ENCODE data around the gene POSTN. TPM values are rescaled to one million over a fixed set of nuclear protein-coding genes. Genes with fewer than 3 reads are reported as not detected.

POSTN gene
- total RNA-seq, 1 donor from 2014 or later, result 149 TPM

DNA sequence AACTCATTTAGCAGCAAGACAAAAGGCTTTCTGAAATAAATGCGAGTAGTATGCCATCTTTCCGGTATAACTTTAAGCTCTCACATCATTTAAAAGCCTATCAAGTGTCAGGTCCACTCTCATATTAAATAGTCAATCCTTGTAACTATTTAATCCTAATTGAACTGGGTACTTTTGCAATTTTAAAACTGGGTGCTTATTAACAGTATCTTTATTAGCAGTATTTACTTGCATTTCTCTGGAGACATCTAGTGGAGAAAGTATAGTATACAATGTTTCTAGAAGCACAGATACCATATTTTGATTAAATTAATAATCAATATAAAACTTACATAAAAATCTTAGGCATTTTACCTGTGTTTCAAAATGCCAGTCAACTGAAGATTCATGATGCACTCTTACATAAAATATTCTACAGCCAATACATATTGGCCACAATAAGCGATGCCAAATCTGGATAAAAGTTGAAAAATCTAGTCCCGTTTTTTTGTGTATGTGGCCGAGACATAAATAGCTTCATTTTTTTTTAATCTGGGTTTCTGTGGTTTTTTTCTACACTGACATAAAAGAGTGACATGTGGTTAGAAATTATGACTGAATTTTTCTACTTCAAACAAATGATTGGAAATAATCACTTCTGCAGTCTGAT, 4.3 kb upstream of the POSTN start:
- no peaks in the 10 kb centered on the region for H3K27me3 ChIP-seq
- peaks cover 0 to 3% of the 10 kb centered on the region in 2 donors for H3K4me1 ChIP-seq
- TF ChIP-seq, protein P1, sequence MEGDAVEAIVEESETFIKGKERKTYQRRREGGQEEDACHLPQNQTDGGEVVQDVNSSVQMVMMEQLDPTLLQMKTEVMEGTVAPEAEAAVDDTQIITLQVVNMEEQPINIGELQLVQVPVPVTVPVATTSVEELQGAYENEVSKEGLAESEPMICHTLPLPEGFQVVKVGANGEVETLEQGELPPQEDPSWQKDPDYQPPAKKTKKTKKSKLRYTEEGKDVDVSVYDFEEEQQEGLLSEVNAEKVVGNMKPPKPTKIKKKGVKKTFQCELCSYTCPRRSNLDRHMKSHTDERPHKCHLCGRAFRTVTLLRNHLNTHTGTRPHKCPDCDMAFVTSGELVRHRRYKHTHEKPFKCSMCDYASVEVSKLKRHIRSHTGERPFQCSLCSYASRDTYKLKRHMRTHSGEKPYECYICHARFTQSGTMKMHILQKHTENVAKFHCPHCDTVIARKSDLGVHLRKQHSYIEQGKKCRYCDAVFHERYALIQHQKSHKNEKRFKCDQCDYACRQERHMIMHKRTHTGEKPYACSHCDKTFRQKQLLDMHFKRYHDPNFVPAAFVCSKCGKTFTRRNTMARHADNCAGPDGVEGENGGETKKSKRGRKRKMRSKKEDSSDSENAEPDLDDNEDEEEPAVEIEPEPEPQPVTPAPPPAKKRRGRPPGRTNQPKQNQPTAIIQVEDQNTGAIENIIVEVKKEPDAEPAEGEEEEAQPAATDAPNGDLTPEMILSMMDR (IDR thresholded peaks at IDR 0.05), result peak; percentile 38 to 69 (median 38)
- no peak overlapping the region for H3K27ac ChIP-seq
- H3K4me3 ChIP-seq, result no peak overlapping the region
- no peak for DNase-seq (ENCODE audit: low spot score in 2 of 2)
- intact Hi-C loops (cut with DNase I), result loop anchor here (1.0 to 2.0 kb wide), 2 partner anchors 494 to 528 kb away; no protein-coding TSS in a partner anchor
- H3K9me3 ChIP-seq, result no peaks in the 10 kb centered on the region
- no peaks in the 10 kb centered on the region for H3K36me3 ChIP-seq

GRCh38 chr13:37601648-37602440, 3.3 kb upstream of the POSTN start:
- TF ChIP-seq, protein P1 (IDR thresholded peaks at IDR 0.05), result no peak
- Histone ChIP-seq H3K4me3 (no peak overlapping the region), H3K9me3 (no peaks in the 10 kb centered on the region), H3K36me3 (no peaks in the 10 kb centered on the region), H3K27ac (no peak overlapping the region), H3K4me1 (peaks cover 0 to 3% of the 10 kb centered on the region in 2 donors), H3K27me3 (no peaks in the 10 kb centered on the region)
- intact Hi-C loops (cut with DNase I), result loop anchor here (2.0 kb wide), 1 partner anchor 527 kb away; no protein-coding TSS in a partner anchor
- no peak for DNase-seq (ENCODE audit: low spot score in 2 of 2)

DNA sequence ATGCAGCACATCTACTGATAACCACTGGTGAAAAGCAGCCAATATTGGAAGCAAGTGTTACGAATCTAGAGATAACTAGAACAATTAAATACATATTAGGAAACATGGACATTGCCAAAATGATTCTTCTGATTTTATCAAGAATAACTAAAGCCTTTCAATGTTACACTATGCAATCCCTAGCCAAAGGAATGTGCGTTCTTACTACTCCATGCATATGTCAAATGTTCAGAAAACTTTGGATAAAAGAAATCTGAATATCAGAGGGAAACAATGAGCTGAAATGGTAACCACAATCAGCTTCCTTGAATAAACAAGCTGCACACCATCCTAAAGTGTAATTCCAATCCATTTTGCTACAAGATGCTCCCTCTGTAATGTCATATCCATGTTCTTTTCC, 951 bp upstream of the POSTN start:
- no peak overlapping the region for H3K4me3 ChIP-seq
- no peaks in the 10 kb centered on the region for H3K27me3 ChIP-seq
- TF ChIP-seq, protein P1 (IDR thresholded peaks at IDR 0.05), result no peak
- H3K4me1 ChIP-seq, result peaks cover 0 to 3% of the 10 kb centered on the region in 2 donors
- H3K27ac ChIP-seq, result no peak overlapping the region
- intact Hi-C loops (cut with DNase I), result no loop called here
- no peaks in the 10 kb centered on the region for H3K9me3 ChIP-seq
- DNase-seq (ENCODE audit: low spot score in 2 of 2), result no peak
- H3K36me3 ChIP-seq, result no peaks in the 10 kb centered on the region

- Histone ChIP-seq H3K36me3 (no peaks in the 10 kb centered on the region), H3K9me3 (no peaks in the 10 kb centered on the region), H3K27me3 (no peaks in the 10 kb centered on the region), H3K4me3 (peak overlapping the region in 1 of 2 donors; percentile 44), H3K4me1 (peaks cover 0 to 3% of the 10 kb centered on the region in 2 donors), H3K27ac (no peak overlapping the region)
- intact Hi-C loops (cut with DNase I), result no loop called here
- no peak for DNase-seq (ENCODE audit: low spot score in 2 of 2)
- TF ChIP-seq, protein P1 (IDR thresholded peaks at IDR 0.05), result no peak
Observed at GRCh38 chr13:37597477-37598025, 1.0 kb downstream of the POSTN start.

DNA sequence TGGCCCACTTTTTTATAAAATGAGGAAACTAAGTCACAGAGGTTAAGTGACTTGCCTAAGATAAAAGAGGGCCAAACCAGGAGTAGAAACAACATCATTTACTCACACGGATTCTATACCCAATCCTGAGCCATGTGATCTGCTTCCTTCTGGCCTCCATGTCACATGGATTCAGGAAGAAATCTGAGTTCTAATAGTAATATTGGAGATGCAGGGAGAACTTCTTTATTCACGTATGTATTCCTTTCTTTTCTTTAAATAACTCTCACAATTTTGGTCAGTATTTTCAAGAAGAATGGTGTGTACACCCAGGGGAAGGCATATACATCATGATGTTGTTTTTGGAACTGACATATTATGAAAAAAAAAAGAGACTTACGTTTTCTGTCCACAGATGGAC, 1.8 kb downstream of the POSTN start:
- Histone ChIP-seq H3K27ac (no peak overlapping the region), H3K4me3 (no peak overlapping the region), H3K36me3 (no peaks in the 10 kb centered on the region), H3K4me1 (peaks cover 0 to 3% of the 10 kb centered on the region in 2 donors), H3K27me3 (no peaks in the 10 kb centered on the region), H3K9me3 (no peaks in the 10 kb centered on the region)
- intact Hi-C loops (cut with DNase I), result no loop called here
- TF ChIP-seq, protein P1 (IDR thresholded peaks at IDR 0.05), result no peak
- no peak for DNase-seq (ENCODE audit: low spot score in 2 of 2)
